ENCODE measurements around the gene GNMT. TPM values are rescaled to one million over a fixed set of nuclear protein-coding genes. Genes with fewer than 3 reads are reported as not detected.
A peak's percentile ranks its signal among the peaks of the same experiment; 100 is the strongest.

Gene GNMT
- total RNA-seq, 1 donor from 2014 or later = 0.20 TPM

DNA sequence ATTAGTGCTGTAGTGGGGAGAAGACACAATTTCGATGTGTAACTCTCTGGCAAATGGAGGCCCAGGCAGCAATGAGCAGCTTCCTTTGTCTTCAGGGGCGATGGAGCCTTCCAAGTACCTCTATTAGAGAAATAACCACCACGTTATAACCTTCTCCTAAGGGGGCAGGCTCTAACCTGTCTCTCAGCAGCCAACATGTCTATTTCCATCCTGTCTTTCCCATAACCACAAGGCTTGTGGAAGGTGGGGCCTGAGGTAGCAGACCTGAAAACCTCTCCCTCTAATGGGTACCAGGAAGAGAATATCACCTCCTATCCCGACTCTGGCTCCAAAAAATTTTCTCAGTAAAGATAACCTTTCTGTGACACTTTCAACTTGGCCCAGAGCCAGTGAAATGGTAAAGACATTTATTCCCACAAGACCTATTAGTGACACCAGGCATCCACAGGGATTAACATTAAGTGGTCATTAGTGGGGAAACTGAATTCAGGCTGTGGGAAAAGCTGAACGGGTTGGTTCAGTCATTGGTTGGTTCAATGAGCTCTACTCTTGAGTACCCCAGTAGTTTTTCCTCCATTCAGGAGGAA, 14.5 kb downstream of the GNMT start:
- no peak for DNase-seq (ENCODE audit: low read depth)

DNA sequence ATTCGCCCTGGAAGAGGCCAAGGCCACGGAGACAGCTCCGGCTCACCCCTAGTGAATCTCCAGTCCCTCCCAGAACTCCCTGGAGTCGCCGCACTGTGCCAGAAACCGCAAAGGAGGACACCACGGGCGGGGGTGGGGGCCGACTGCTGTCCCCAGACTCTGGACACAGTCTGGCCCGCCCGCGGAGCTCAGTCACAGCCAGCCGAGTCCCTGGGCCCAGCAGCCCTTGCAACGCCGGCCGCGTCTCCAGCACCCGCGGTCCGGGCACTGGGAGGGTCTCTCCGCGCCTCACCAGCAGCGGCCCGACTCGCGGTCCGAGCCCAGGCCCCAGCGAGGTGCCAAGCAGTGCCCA, 17.9 kb downstream of the GNMT start:
- no peak for DNase-seq (ENCODE audit: low read depth)

GRCh38 chr6:42978839-42979522, 18.4 kb downstream of the GNMT start, which contains the start of gene PEX6:
TSS of gene PEX6 (minus strand) at chr6:42979181. CDS start at chr6:42979150, 31 bp downstream.
- peak; percentile 71 for DNase-seq (ENCODE audit: low read depth)

GRCh38 chr6:42979523-42980177, 19.1 kb downstream of the GNMT start:
- DNase-seq (ENCODE audit: low read depth) = peak; percentile 43

- no peak for DNase-seq (ENCODE audit: low read depth)
These were observed 21.3 kb downstream of the GNMT start for GRCh38 chr6:42981836-42982235.

- peak; percentile 98 for DNase-seq (ENCODE audit: low read depth)
These were observed 23.7 kb downstream of the GNMT start, which contains the start of gene PPP2R5D for GRCh38 chr6:42984001-42984923. TSS of gene PPP2R5D (plus strand) at chr6:42984570. CDS start at chr6:42984678, 108 bp downstream.

GRCh38 chr6:42984924-42985475, 24.4 kb downstream of the GNMT start:
- DNase-seq (ENCODE audit: low read depth) = no peak

DNA sequence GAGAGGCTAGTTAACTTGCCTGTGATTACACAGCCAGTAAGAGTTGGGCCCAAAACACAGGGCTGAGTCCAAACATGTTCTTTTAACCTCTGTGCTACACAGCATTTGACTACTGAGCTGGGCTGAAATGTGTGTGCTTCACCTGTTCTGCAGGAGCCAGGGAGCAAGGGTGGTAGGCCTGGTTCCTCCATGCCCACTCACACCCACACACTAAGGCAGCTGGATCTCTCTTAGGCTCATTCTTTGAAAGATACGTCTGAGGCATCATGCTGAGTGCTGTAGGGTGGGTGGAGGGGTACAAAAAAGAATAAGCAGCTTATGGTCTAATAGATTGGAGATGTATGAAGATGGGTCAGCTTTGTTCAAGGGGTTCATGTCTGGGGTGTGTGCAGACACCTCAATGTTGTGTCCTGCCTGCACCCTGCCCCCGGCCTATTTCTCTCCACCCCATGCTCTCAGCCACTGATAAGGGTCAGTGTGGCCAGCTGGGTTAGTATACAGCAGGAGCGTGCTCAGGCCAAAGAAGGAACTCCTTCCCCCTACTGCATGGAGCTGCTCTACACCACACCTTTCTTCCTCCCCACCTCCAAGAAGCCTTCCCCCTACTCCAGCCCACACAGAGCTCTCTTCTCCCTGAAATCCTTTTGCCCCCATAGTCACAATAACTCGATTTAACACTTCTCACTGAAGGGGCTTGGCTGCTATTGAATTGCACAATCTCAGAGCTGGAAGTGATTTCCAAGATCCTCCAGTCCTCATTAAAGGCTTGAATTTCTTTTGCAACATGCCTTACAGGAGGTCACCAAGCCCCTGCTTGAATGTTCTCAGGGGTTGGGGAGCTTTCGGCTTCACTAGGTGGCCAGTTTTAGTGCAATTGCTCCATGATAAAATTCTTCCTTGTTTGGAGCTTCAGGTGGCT, 27.2 kb downstream of the GNMT start:
- no peak for DNase-seq (ENCODE audit: low read depth)

DNA sequence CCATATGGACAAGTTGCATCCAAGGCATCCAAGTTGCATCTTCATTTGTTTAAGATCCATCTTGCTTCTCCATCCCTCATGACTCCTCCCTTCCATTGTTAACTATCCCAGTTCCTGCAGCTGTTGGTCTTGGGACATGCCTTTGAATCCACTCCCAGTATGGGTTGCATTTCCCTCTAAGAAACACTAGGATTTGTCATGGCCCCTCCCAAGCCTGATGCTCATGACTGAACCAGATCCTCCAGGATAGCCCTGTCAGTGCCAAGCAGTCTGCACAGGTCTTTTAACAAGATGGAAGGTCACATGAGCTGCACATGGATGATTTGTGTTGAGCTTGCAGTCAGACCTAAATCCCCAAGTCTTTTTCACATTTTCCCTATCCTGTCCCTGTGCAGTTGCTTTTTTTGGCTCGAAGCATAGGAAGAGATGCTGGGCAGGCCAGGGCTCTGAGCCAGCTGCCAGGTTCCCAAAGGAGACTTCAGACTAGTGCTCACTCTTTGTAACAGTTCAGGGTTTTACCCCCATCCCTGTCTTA, 28.0 kb downstream of the GNMT start:
- DNase-seq (ENCODE audit: low read depth) = no peak

DNA sequence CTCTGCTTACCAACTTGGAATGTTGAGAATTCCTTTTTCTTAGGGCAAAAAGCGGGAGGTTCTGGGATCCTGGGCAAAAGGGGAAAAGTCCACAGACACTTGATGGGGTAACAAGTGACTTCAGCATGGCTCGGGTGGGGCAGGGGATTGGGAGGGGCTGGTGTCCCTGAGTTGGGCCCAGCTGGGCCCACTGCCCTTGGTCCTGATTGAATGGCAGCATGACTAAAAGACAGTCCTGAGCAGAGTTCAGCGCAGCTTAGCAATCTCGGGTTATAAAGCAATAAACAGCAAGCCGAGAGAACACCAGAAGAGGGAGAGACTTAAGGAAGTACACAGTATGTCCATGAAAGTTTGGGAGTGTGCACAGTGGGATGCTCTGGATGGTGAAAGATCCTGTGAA, 29.4 kb downstream of the GNMT start:
- no peak for DNase-seq (ENCODE audit: low read depth)

- DNase-seq (ENCODE audit: low read depth) = no peak
These were observed 32.9 kb downstream of the GNMT start for GRCh38 chr6:42993445-42993844.

- peak; percentile 45 for DNase-seq (ENCODE audit: low read depth)
These were observed 36.0 kb downstream of the GNMT start for GRCh38 chr6:42996513-42996912.

GRCh38 chr6:42998205-42998604, 37.7 kb downstream of the GNMT start:
- peak; percentile 39 for DNase-seq (ENCODE audit: low read depth)

DNA sequence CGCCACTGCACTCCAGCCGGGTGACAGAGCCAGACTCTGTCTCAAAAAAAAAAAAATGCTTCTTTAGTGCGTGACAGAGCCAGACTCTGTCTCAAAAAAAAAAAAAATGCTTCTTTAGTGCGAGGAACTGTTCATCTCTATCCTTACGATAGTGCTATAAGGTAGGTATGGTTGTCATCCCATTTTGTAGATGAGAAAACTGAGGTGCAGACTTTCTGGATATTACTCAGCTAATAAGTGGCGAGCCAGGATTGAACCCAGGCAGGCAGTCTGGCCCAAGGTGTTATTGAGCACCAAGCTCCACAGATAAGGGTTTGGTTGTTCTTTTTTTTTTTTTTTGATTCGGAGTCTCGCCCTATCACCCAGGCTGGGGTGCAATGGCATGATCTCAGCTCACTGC, 41.3 kb downstream of the GNMT start:
- no peak for DNase-seq (ENCODE audit: low read depth)

GRCh38 chr6:43005844-43006243, 45.3 kb downstream of the GNMT start:
- DNase-seq (ENCODE audit: low read depth) = no peak

GRCh38 chr6:43006251-43006650, 45.7 kb downstream of the GNMT start:
- DNase-seq (ENCODE audit: low read depth) = no peak

- DNase-seq (ENCODE audit: low read depth) = no peak
These were observed 46.6 kb downstream of the GNMT start for GRCh38 chr6:43007126-43007525.

GRCh38 chr6:43009124-43009523, 48.6 kb downstream of the GNMT start:
- DNase-seq (ENCODE audit: low read depth) = no peak

DNA sequence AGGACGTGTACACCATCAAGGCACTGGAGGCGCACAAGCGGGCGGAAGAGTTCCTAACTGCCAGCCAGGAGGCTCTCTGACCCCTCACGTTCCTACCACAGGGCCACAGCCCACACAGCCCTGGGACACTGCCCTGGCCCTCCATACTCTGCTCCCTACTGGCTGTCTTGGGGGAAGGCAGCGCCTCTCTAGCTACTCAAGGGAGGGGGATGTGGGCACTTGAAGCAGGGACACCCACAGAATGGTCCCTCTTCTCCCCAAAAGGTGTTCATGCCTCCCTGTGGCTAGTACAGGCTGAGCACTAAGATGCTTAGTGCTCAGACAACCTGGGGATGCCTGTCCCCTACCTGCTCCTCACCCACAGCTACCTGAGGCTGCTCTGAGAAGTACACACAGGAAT, 50.7 kb downstream of the GNMT start:
- DNase-seq (ENCODE audit: low read depth) = no peak

DNA sequence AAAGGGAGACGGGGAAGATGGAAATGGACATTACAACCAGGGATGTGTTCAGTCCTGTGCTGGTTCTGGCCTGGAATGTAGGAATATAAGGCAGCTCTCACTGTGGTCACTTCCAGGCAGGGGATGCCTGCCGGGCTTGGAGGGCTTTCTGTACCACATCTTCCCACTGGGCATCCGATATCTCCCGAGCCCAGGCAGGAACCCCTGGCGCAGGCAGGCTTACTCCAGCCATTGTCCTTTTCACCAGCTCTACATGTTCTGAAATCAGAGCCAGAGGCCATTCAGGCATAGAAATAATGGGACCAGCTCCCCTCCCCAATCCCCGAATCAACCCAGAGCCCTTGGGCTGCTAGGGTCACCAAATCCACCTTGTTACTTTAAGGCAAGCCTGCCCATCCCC, 51.8 kb downstream of the GNMT start:
- no peak for DNase-seq (ENCODE audit: low read depth)
